ENCODE measurements around the gene ZNF775. TPM values are rescaled to one million over a fixed set of nuclear protein-coding genes. Genes with fewer than 3 reads are reported as not detected.

ZNF775 gene
- total RNA-seq, 1 donor from 2014 or later: 16.5 TPM

DNA sequence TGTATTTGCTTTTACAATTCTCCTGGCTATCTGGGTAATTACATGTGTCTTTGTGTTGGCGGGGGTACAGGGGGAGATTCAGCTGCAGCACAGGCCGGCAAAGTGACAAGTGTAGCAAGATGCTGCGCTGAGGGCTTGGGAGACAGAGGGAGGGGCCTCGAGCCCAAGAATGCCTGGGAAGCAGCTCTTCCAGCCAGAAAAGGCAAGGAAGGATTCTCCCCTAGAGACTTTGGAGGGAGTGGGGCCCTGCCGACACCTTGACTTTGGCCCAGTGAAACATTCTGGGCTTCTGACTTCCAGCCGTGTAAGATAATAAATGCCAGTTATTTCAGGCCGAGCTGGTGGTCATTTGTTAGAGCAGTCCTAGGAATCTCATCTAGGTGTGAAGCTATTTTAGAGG, 17.7 kb upstream of the ZNF775 start:
- Mint-ChIP-seq H3K27me3 (ENCODE audit: low read depth) (no peaks in the 10 kb centered on the region), H3K36me3 (ENCODE audit: low read depth) (no peaks in the 10 kb centered on the region), H3K4me3 (peak overlapping the region; percentile 12), H3K9me3 (no peaks in the 10 kb centered on the region), H3K4me1 (peaks cover 27% of the 10 kb centered on the region), H3K27ac (ENCODE audit: unreplicated experiment) (no peak overlapping the region)
- TF ChIP-seq, protein P1, sequence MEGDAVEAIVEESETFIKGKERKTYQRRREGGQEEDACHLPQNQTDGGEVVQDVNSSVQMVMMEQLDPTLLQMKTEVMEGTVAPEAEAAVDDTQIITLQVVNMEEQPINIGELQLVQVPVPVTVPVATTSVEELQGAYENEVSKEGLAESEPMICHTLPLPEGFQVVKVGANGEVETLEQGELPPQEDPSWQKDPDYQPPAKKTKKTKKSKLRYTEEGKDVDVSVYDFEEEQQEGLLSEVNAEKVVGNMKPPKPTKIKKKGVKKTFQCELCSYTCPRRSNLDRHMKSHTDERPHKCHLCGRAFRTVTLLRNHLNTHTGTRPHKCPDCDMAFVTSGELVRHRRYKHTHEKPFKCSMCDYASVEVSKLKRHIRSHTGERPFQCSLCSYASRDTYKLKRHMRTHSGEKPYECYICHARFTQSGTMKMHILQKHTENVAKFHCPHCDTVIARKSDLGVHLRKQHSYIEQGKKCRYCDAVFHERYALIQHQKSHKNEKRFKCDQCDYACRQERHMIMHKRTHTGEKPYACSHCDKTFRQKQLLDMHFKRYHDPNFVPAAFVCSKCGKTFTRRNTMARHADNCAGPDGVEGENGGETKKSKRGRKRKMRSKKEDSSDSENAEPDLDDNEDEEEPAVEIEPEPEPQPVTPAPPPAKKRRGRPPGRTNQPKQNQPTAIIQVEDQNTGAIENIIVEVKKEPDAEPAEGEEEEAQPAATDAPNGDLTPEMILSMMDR (conservative IDR thresholded peaks at IDR 0.05): no peak
- no peak for DNase-seq (ENCODE audit: low read depth, low spot score)

- Mint-ChIP-seq H3K9me3 (no peaks in the 10 kb centered on the region), H3K27ac (ENCODE audit: unreplicated experiment) (no peak overlapping the region), H3K36me3 (ENCODE audit: low read depth) (no peaks in the 10 kb centered on the region), H3K4me1 (peaks cover 24% of the 10 kb centered on the region), H3K27me3 (ENCODE audit: low read depth) (no peaks in the 10 kb centered on the region), H3K4me3 (peak overlapping the region; percentile 12)
- TF ChIP-seq, protein P1 (conservative IDR thresholded peaks at IDR 0.05): no peak
- no peak for DNase-seq (ENCODE audit: low read depth, low spot score)
Measured at GRCh38 chr7:150361807-150362621, 17.1 kb upstream of the ZNF775 start.

DNA sequence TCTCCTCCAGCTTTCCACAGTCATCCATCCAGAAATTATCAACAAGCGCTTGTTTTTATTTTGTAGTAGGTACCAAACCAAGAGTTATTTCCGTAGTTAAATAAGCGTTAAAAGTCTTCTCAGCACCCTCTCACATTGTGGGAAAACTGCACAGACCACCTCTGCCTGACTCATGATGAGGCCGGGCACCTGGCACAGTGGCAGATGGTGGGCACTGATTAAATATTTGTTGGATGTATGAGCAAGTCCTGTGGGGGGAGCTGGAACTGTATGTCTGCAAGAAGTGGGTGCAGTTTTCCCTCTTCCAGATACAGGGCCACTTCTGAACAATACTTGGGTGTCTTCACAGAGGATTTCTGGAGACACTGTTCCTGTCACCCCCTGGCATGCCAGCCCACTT, 15.8 kb upstream of the ZNF775 start:
- DNase-seq (ENCODE audit: low read depth, low spot score): no peak
- Mint-ChIP-seq H3K4me1 (peaks cover 33% of the 10 kb centered on the region), H3K36me3 (ENCODE audit: low read depth) (no peaks in the 10 kb centered on the region), H3K4me3 (no peak overlapping the region), H3K27me3 (ENCODE audit: low read depth) (no peaks in the 10 kb centered on the region), H3K9me3 (no peaks in the 10 kb centered on the region), H3K27ac (ENCODE audit: unreplicated experiment) (no peak overlapping the region)
- TF ChIP-seq, protein P1 (conservative IDR thresholded peaks at IDR 0.05): no peak

DNA sequence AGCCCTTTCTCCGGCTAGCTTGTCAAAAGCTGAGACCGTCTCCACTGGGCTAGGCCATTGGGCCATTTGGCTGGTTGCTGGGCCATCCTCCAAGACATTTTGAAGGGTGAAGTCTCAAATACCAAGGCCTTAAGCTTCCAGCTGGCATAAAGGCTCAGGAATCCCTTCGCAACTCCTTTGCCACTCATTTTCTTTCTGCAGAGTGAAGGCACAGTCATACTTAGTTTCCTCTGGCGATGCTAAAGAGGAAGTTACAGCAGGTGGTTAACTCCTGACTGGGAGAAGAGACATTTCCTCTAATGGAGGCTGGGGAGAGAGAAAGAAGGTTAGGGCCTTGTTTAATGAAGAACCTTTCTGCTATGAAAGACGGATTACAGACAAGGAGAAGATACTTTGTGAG, 15.3 kb upstream of the ZNF775 start:
- H3K36me3 Mint-ChIP-seq (ENCODE audit: low read depth): peaks cover under 1% of the 10 kb centered on the region
- no peak overlapping the region for H3K27ac Mint-ChIP-seq (ENCODE audit: unreplicated experiment)
- no peaks in the 10 kb centered on the region for H3K9me3 Mint-ChIP-seq
- peaks cover under 1% of the 10 kb centered on the region for H3K27me3 Mint-ChIP-seq (ENCODE audit: low read depth)
- peaks cover 33% of the 10 kb centered on the region for H3K4me1 Mint-ChIP-seq
- DNase-seq (ENCODE audit: low read depth, low spot score): no peak
- H3K4me3 Mint-ChIP-seq: peak overlapping the region; percentile 45
- TF ChIP-seq, protein P1 (conservative IDR thresholded peaks at IDR 0.05): no peak

DNA sequence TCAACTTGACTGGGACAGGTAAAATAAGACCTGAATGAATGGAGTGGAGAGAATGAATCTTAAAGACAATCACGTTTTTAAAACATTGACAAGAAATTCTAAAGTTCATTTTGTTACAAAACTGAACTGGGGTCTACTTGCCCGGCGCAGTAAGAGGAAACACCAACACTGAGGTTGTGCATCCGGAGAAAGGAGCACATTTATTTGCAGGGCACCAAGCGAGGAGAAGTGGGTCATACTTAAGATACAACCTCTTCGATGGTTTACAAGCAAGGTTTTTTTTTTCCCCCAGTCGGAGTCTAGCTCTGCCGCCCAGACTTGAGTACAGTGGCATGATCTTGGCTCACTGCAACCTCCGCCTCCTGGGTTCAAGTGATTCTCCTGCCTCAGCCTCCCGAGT, 13.9 kb upstream of the ZNF775 start:
- Mint-ChIP-seq H3K27ac (ENCODE audit: unreplicated experiment) (no peak overlapping the region), H3K9me3 (no peaks in the 10 kb centered on the region), H3K36me3 (ENCODE audit: low read depth) (peaks cover 2% of the 10 kb centered on the region), H3K4me1 (peaks cover 46% of the 10 kb centered on the region), H3K27me3 (ENCODE audit: low read depth) (peaks cover 2% of the 10 kb centered on the region), H3K4me3 (peak overlapping the region; percentile 38)
- no peak for DNase-seq (ENCODE audit: low read depth, low spot score)
- TF ChIP-seq, protein P1 (conservative IDR thresholded peaks at IDR 0.05): no peak
